Lower lobe of right lung (tissue), 2 donors: ENCODE measurements around the gene MNX1. TPM values are rescaled to one million over a fixed set of nuclear protein-coding genes. Genes with fewer than 3 reads are reported as not detected.
A peak's percentile ranks its signal among the peaks of the same experiment; 100 is the strongest.

Source experiments
- ATAC-seq, 2 donors: fragments of 200-7000 bp; cut with Tn5 transposase; one replicate each; pipeline ENCODE4 v1.9.1; 2020 to 2022; ENCODE audit warnings: mild to moderate bottlenecking in 2 of 2, moderate library complexity in 2 of 2
- DNase-seq: peaks from one replicate; pipeline ENCODE4 v3.0.0-alpha.2; 2020
- H3K27ac ChIP-seq: fragments of 200-600 bp; one replicate; pipeline ENCODE4 v1.8.0; 2022
- H3K27me3 ChIP-seq: fragments of 200-600 bp; one replicate; pipeline ENCODE4 v1.8.0; 2022; ENCODE audit warnings: low read depth
- H3K36me3 ChIP-seq: fragments of 200-600 bp; one replicate; pipeline ENCODE4 v1.8.0; 2022; ENCODE audit warnings: mild to moderate bottlenecking
- H3K4me1 ChIP-seq: fragments of 200-600 bp; one replicate; pipeline ENCODE4 v1.8.0; 2022
- H3K4me3 ChIP-seq: fragments of 200-600 bp; one replicate; pipeline ENCODE4 v1.8.0; 2022; ENCODE audit warnings: mild to moderate bottlenecking
- H3K9me3 ChIP-seq: fragments of 200-600 bp; one replicate; pipeline ENCODE4 v1.8.0; 2022
- CTCF ChIP-seq: fragments of 200-600 bp; IDR thresholded peaks from one replicate; pipeline ENCODE4 v1.8.0; 2022; ENCODE audit warnings: antibody characterized with exemption, mild to moderate bottlenecking
- intact Hi-C: fragments of 100-400 bp; cut with DNase I; formaldehyde crosslinking; loops from one replicate; pipeline ENCODE4 v1.11.0; 2022
- total RNA-seq: library from RNA; stranded (reverse); fragmentation: NEBNext Ultra II Directional; extraction: Animal tissue kit (Norgen Biotek cat#: 25700); gene quantifications from one replicate; pipeline ENCODE4 v1.2.1, GENCODE V29; 2021
- donor health status: DM: no; HTN: yes; CAD: no; lungs with severe emphysema.

Gene MNX1
- total RNA-seq, 1 donor from 2014 or later: 0.74 TPM

GRCh38 chr7:157023589-157023905, 13.1 kb upstream of the MNX1 start:
- Histone ChIP-seq H3K27me3 (peaks cover 88% of the 10 kb centered on the region), H3K9me3 (no peaks in the 10 kb centered on the region), H3K36me3 (no peaks in the 10 kb centered on the region), H3K4me3 (no peak overlapping the region), H3K4me1 (peaks cover 13% of the 10 kb centered on the region), H3K27ac (no peak overlapping the region)
- no peak for DNase-seq
- ATAC-seq: no peak
- TF ChIP-seq CTCF: no peak
- intact Hi-C loops: no loop called here

DNA sequence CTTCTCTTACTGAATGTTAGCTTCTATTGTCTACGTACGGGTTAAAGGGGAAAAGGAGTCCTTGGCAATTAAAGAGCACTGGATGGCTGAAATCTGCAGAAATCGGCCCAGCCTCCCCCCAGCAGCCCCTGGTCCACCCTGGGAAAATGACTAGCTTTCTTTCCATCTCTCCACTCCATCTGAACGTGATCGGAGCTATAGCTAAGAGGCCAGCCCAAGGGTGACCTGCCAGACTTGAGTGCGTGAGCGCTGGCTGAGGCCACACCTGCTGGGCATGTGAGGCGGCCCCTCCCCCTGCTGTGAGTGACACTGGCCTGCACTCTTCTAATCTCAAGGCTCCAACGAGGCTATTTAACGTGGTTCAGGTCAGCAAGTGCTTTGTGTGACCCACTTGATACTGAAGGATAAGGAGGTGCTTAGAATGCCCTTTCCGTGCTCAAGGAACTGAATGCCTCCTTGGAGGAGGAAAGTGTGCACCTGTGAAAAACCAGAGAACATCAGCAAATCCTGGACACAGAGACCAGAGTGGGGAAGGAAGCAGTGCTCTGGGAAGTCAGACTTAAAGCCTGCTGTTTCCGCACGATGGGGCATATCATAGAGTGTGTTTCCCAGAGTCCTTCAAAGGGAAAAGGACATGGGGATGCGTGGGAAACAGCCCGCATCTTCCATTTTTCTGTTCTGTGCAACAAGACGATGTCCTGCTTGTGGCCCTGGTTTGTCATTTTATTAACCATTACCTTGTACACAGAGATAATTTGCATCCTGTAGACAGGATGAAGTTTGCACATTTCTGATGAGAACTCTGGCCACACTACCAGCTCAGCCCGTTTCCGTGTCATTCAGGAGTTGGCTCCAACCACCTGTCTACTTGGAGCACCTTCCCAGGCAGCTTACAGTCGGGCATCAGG, 12.5 kb upstream of the MNX1 start:
- H3K27me3 ChIP-seq: peaks cover 91% of the 10 kb centered on the region
- H3K4me1 ChIP-seq: peaks cover 13% of the 10 kb centered on the region
- ATAC-seq (peak; percentile 90 to 93), DNase-seq (peak; percentile 88)
- H3K27ac ChIP-seq: no peak overlapping the region
- no peaks in the 10 kb centered on the region for H3K36me3 ChIP-seq
- no peaks in the 10 kb centered on the region for H3K9me3 ChIP-seq
- no peak overlapping the region for H3K4me3 ChIP-seq
- no peak for TF ChIP-seq CTCF
- intact Hi-C loops: no loop called here

DNA sequence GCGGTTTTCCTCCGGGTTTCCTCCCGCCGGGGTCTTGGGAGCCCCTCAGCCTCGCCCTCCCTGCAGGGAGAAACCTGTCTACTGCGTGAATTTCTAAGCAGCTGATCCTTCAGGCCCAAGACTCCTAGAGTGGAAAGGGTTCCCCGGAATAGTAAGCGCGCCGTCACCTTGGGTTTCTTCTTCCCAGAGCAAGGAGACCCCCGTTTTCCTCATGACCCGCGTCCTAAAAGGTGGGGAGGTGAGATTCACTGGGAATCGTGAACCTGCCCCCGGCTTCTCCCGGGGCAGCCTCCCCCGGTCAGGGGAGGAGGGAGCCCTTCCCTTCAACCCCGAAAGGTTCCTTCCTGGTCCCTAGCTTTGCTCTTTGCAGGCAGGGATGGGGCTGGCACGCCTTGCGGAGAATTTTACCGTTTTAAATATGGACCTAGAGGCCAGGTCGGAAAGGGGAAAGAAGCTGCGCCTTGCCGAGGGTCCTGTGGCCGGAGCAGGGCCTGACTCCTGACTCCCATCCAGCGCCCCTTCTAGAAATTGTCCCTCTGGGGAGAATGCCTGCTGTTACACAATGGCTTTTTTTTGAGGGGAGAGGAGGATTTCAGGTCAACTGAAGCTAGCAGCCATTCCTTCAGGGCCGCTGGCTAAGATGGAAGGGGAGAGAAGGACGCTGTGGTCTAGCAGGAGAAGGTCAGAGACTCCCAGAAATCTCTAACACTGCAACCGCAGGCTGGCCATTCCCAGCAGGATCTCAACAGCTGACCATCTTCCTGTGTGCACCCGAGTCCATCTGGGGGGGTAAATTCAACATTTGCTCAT, 11.6 kb upstream of the MNX1 start:
- Histone ChIP-seq H3K27ac (no peak overlapping the region), H3K4me1 (peaks cover 13% of the 10 kb centered on the region), H3K27me3 (peaks cover 92% of the 10 kb centered on the region), H3K4me3 (no peak overlapping the region), H3K36me3 (no peaks in the 10 kb centered on the region), H3K9me3 (no peaks in the 10 kb centered on the region)
- TF ChIP-seq CTCF: no peak
- no peak for DNase-seq
- no peak for ATAC-seq
- intact Hi-C loops: no loop called here

DNA sequence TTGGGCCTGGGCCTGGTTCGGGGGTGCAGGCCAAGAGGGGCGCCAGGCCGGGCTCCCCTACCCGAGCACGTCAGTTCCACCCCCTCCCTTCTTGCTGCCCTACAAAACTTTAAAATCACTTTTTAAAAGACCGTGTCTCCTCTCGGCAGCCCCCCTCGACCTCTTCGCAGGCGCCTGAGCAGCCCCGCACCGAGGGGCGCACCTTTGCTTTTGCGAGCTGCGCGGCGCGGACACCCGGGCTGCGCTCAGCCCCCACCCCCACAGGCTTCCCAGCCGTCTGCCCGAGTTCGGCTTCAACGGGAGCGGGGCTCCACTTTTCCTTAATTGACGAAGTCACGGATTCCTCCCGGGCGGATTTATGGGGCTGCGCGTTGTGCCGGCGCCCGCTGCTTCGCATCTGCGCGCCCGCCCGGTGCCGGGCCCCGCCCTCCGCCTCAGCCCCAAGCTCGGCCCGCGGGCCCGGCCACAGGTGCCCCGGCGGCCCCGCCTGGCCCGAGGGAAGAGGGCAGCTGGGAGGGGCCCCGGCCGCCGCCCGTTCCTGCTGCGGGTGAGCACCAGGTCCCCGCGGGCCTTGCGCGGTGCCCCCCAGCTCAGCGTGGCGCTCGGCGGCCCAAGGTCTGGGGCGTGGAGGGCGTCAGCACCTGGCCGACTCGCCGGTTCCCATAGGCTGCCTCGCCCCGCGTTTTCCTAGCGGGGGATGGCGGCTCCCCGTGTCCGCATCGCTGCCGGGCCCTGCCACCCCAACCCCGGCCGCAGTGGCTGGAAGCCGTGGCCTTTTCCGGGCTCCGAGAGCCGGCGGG, 10.8 kb upstream of the MNX1 start:
- Histone ChIP-seq H3K36me3 (no peaks in the 10 kb centered on the region), H3K4me3 (peak overlapping the region; percentile 3), H3K4me1 (peaks cover 13% of the 10 kb centered on the region), H3K27ac (no peak overlapping the region), H3K27me3 (peaks cover 97% of the 10 kb centered on the region), H3K9me3 (no peaks in the 10 kb centered on the region)
- TF ChIP-seq CTCF: no peak
- ATAC-seq (peak in 1 of 2 donors; percentile 32), DNase-seq (no peak)
- intact Hi-C loops: no loop called here

GRCh38 chr7:157020514-157021070, 10.1 kb upstream of the MNX1 start:
- Histone ChIP-seq H3K4me3 (peak overlapping the region; percentile 3), H3K9me3 (no peaks in the 10 kb centered on the region), H3K4me1 (peaks cover 13% of the 10 kb centered on the region), H3K27me3 (peaks cover 100% of the 10 kb centered on the region), H3K27ac (no peak overlapping the region), H3K36me3 (no peaks in the 10 kb centered on the region)
- ATAC-seq: no peak
- TF ChIP-seq CTCF: no peak
- DNase-seq: no peak
- intact Hi-C loops: no loop called here
